Activated naive CD8-positive, alpha-beta T cell treated with anti-CD3 and anti-CD28 coated beads, Interleukin-2, amount 10 ng/mL, durations not matched to agents 7 days and 5 days (primary cell): Measurements from ENCODE around the gene CDC42EP5. TPM values are rescaled to one million over a fixed set of nuclear protein-coding genes. Genes with fewer than 3 reads are reported as not detected.
"Not testable (repeated sequence)": the region's sequence is repeated elsewhere in the genome, so short reads cannot be mapped to it uniquely, and the experiment has no call there.

Source experiments
- ATAC-seq: fragments of 150-1000 bp; cut with Tn5 transposase; one replicate; pipeline ENCODE4 v1.10.0; 2021; ENCODE audit warnings: low read depth, moderate library complexity
- POLR2A ChIA-PET: fragments of 350-600 bp; sonication (Branson Sonifier 250); formaldehyde crosslinking; loops from one replicate; lab custom pipeline; 2021; ENCODE audit warnings: antibody characterized with exemption; lab: Charles Lee
- DNase-seq: peaks from one replicate; pipeline ENCODE4 v3.0.0; 2021
- H3K27ac Mint-ChIP-seq: one replicate; pipeline ENCODE4 v1.8.0; 2022; ENCODE audit warnings: mild to moderate bottlenecking, mixed read lengths
- H3K27me3 Mint-ChIP-seq: one replicate; pipeline ENCODE4 v1.8.0; 2022; ENCODE audit warnings: mild to moderate bottlenecking, moderate library complexity, mixed read lengths
- H3K36me3 Mint-ChIP-seq: one replicate; pipeline ENCODE4 v1.8.0; 2021; ENCODE audit warnings: mild to moderate bottlenecking, mixed read lengths
- H3K4me1 Mint-ChIP-seq: one replicate; pipeline ENCODE4 v1.8.0; 2021; ENCODE audit warnings: mixed read lengths
- H3K4me3 Mint-ChIP-seq: one replicate; pipeline ENCODE4 v1.8.0; 2022; ENCODE audit warnings: mild to moderate bottlenecking, moderate library complexity, mixed read lengths
- H3K9me3 Mint-ChIP-seq: one replicate; pipeline ENCODE4 v1.8.0; 2021; ENCODE audit warnings: mixed read lengths
- total RNA-seq, 2 experiments: library from RNA; stranded (reverse); gene quantifications; one replicate each; pipeline ENCODE4 v1.2.3, GENCODE V29; 2021

Gene CDC42EP5
- total RNA-seq, 2 experiments from 2014 or later = not detected

DNA sequence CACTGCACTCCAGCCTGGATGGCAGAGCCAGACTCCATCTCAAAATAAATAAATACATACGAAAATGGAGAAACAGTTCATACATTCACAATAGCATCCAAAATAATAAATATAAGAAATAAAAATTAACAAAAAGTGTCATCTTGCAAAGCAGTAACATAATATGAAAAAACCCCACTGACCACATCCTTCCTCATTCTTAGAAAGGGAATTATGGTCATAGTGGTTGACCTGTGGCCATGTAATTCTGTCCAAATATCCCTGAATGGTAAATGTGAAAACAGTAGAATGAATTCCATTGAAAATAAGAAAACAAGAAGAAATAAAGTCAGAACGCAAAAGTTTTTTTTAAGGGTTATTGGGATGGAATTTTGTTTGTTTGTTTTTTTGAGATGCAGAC, 7.0 kb upstream of the CDC42EP5 start:
- H3K27me3 Mint-ChIP-seq = peaks cover 42% of the 10 kb centered on the region
- H3K27ac Mint-ChIP-seq = no peak overlapping the region
- no peak for ATAC-seq
- no peak for DNase-seq
- peaks cover 20% of the 10 kb centered on the region for H3K4me1 Mint-ChIP-seq
- no peak overlapping the region for H3K4me3 Mint-ChIP-seq
- no peaks in the 10 kb centered on the region for H3K9me3 Mint-ChIP-seq
- H3K36me3 Mint-ChIP-seq = no peaks in the 10 kb centered on the region
- POLR2A ChIA-PET = no interaction called here

DNA sequence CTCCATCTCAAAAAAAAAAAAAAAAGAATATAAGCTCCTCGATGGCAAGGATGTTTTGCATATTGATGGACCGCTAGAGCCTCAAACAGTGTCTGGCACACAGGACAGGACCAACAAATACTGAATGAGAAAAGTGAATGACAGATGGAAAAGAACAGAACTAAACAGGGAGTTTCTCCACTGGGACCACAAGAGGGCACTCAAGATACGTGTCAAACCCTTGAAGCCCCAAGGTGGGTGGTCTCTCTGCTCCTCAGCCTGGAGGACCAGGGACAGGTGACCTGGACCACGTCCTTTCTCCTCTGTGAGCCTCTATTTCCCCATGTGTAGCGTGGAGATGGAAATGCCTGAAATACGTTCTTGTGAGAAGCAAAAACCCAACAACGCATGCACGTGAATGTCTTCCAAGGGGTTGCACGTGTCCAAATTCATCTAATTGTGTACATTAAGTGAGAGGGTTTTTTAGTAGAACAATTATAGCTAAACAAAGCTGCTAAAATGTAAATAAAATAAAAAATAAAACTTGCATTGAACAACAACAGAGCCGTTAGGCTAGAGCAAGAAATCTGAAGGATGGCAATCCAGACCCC, 5.7 kb upstream of the CDC42EP5 start:
- POLR2A ChIA-PET = no interaction called here
- DNase-seq (no peak), ATAC-seq (peak; percentile 39)
- no peak overlapping the region for H3K4me3 Mint-ChIP-seq
- H3K27ac Mint-ChIP-seq = no peak overlapping the region
- no peaks in the 10 kb centered on the region for H3K9me3 Mint-ChIP-seq
- H3K4me1 Mint-ChIP-seq = peaks cover 20% of the 10 kb centered on the region
- H3K36me3 Mint-ChIP-seq = no peaks in the 10 kb centered on the region
- peaks cover 40% of the 10 kb centered on the region for H3K27me3 Mint-ChIP-seq

GRCh38 chr19:54477650-54478049, 4.6 kb upstream of the CDC42EP5 start:
- DNase-seq = no peak
- no peaks in the 10 kb centered on the region for H3K9me3 Mint-ChIP-seq
- no peak overlapping the region for H3K27ac Mint-ChIP-seq
- ATAC-seq = no peak
- POLR2A ChIA-PET = interaction anchor here (0.5 kb wide), 1 partner anchor 391 kb away, joined by 6 read pairs; no protein-coding TSS in a partner anchor
- peaks cover 20% of the 10 kb centered on the region for H3K4me1 Mint-ChIP-seq
- H3K36me3 Mint-ChIP-seq = no peaks in the 10 kb centered on the region
- H3K4me3 Mint-ChIP-seq = no peak overlapping the region
- H3K27me3 Mint-ChIP-seq = peaks cover 45% of the 10 kb centered on the region

DNA sequence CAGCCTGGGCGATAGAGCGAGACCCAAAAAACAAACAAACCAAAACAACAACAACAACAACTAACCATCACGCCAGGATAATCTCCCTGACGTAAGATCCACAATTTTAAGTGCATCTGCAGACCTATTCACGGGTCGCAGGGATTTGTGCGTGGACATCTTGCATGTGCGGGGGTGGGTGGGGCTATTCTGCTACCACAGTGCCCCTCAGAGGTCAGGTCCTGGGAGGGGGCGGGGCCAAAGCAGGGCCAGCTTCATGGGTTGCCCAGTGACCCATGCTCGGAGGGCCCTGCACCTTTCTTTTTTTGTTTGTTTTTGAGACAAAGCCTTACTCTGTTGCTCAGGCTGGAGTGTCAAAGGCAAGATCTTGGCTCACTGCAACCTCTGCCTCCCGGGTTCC, 2.6 kb upstream of the CDC42EP5 start:
- H3K27me3 Mint-ChIP-seq = peaks cover 48% of the 10 kb centered on the region
- H3K9me3 Mint-ChIP-seq = no peaks in the 10 kb centered on the region
- no peaks in the 10 kb centered on the region for H3K36me3 Mint-ChIP-seq
- ATAC-seq (no peak), DNase-seq (no peak)
- no peak overlapping the region for H3K4me3 Mint-ChIP-seq
- H3K4me1 Mint-ChIP-seq = peaks cover 11% of the 10 kb centered on the region
- POLR2A ChIA-PET = no interaction called here
- no peak overlapping the region for H3K27ac Mint-ChIP-seq

GRCh38 chr19:54473892-54474372, 836 bp upstream of the CDC42EP5 start:
- Mint-ChIP-seq H3K27ac (no peak overlapping the region), H3K4me1 (peaks cover 3% of the 10 kb centered on the region), H3K4me3 (no peak overlapping the region), H3K9me3 (no peaks in the 10 kb centered on the region), H3K36me3 (no peaks in the 10 kb centered on the region), H3K27me3 (peaks cover 57% of the 10 kb centered on the region)
- POLR2A ChIA-PET = interaction anchor here (1.3 kb wide), 1 partner anchor 25 kb away, joined by 4 read pairs; the partner anchor contains the start of gene LENG8
- DNase-seq = no peak
- ATAC-seq = peak; percentile 14

DNA sequence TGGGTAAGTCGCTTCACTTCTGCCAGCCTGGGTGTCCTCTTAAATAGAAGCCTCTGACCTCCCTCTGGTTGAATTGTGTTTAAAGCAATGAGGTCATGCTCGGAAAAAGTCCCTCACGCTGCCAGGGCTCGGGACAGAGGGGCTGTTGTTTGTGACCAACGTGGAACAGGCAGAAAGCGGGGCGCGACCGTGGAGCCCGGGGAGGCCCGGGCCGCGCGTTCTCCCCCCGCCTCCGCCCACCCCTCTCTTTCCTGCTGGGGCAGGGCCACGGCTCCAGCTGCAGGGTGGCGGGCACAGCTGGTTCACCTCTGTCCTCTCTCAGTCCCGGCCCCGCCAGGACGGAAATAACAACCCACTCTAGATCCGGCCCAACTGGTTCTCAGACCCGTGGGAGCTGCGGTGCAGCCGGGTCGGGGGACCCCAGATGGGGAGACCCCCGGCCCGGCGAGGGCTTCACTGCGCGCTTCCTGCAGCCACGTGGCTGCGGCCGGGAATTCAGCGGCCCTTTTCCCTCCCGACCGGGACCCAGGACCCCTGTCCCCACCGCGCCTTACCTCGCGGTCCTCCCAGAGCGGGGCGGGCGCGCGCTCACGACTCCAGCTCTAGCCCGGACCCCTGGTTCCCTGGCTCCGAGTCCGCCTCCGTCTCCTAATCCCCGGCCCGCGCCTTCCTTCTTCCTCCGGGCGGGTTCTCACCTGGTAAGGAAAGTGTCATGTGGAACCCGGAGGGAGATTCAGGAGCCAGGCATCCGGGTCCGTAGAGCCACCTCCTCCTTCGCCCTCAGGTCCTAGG, 1.9 kb downstream of the CDC42EP5 start:
- peaks cover 55% of the 10 kb centered on the region for H3K27me3 Mint-ChIP-seq
- H3K4me3 Mint-ChIP-seq = peak overlapping the region; percentile 22

GRCh38 chr19:54470276-54470887, 2.7 kb downstream of the CDC42EP5 start:
- Mint-ChIP-seq H3K27ac (no peak overlapping the region), H3K27me3 (peaks cover 60% of the 10 kb centered on the region), H3K9me3 (no peaks in the 10 kb centered on the region), H3K36me3 (no peaks in the 10 kb centered on the region), H3K4me1 (peaks cover 3% of the 10 kb centered on the region), H3K4me3 (no peak overlapping the region)
- POLR2A ChIA-PET = no interaction called here
- DNase-seq = no peak
- no peak for ATAC-seq

More for the DNA sequence above, 1.9 kb downstream of the CDC42EP5 start:
- POLR2A ChIA-PET = interaction anchor here (0.6 kb wide), 1 partner anchor 242 kb away, joined by 4 read pairs; no protein-coding TSS in a partner anchor
- DNase-seq (peak; percentile 31), ATAC-seq (no peak)
- Mint-ChIP-seq H3K27ac (no peak overlapping the region), H3K36me3 (no peaks in the 10 kb centered on the region), H3K4me1 (peaks cover 3% of the 10 kb centered on the region), H3K9me3 (no peaks in the 10 kb centered on the region)

DNA sequence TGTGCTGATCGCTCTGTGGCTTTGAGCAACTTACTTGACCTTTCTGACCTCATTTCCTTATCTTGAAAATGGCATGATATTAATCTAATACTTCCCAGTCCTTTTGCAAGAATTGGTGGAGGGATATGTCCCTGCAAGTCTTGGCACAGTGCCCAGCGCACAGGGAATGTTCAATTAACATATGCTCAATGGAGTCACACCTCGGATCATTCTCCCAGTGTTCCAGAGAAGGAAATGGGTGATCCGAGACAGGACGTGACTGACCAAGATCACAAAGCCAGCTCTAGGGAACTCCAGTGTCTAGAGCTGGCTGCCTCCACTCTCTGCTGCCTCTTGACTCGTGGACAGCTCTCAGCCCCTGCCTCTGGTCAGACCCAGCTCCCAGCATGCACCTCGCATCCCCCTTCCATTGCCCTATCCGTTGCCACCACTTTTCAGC, 3.6 kb downstream of the CDC42EP5 start:
- no peak for ATAC-seq
- Mint-ChIP-seq H3K27me3 (peaks cover 55% of the 10 kb centered on the region), H3K9me3 (no peaks in the 10 kb centered on the region), H3K4me1 (peaks cover 6% of the 10 kb centered on the region), H3K27ac (no peak overlapping the region), H3K4me3 (no peak overlapping the region), H3K36me3 (no peaks in the 10 kb centered on the region)
- no peak for DNase-seq
- POLR2A ChIA-PET = no interaction called here

DNA sequence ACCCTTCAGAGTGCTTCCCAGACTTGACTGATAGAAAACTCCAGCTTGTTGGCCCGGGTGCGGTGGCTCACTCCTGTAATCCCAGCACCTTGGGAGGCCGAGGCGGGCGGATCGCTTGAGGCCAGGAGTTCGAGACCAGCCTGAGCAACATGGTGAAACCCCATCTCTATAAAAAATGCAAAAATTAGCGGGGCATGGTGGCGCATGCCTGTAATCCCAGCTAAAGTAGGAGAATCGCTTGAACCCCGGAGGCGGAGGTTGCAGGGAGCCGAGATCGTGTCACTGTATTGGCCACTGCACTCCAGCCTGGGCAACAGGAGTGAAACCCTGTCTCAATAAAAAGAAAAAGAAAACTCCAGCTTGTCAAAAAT, 7.0 kb downstream of the CDC42EP5 start:
- ATAC-seq, H3K36me3 Mint-ChIP-seq, POLR2A ChIA-PET, H3K9me3 Mint-ChIP-seq, H3K27ac Mint-ChIP-seq, DNase-seq: not testable (repeated sequence)
- Mint-ChIP-seq H3K4me1 (peaks cover 11% of the 10 kb centered on the region), H3K27me3 (peaks cover 40% of the 10 kb centered on the region), H3K4me3 (peak overlapping the region; percentile 52)

- no peak for ATAC-seq
- Mint-ChIP-seq H3K36me3 (peaks cover 6% of the 10 kb centered on the region), H3K4me3 (peak overlapping the region; percentile 52), H3K27me3 (peaks cover 36% of the 10 kb centered on the region), H3K9me3 (no peaks in the 10 kb centered on the region), H3K27ac (peak overlapping the region; percentile 12), H3K4me1 (peaks cover 11% of the 10 kb centered on the region)
- POLR2A ChIA-PET = interaction anchor here (0.6 kb wide), 1 partner anchor 17 kb away, joined by 4 read pairs; the partner anchor contains the start of gene LENG8
- no peak for DNase-seq
These were observed 7.5 kb downstream of the CDC42EP5 start for GRCh38 chr19:54465426-54466109.

DNA sequence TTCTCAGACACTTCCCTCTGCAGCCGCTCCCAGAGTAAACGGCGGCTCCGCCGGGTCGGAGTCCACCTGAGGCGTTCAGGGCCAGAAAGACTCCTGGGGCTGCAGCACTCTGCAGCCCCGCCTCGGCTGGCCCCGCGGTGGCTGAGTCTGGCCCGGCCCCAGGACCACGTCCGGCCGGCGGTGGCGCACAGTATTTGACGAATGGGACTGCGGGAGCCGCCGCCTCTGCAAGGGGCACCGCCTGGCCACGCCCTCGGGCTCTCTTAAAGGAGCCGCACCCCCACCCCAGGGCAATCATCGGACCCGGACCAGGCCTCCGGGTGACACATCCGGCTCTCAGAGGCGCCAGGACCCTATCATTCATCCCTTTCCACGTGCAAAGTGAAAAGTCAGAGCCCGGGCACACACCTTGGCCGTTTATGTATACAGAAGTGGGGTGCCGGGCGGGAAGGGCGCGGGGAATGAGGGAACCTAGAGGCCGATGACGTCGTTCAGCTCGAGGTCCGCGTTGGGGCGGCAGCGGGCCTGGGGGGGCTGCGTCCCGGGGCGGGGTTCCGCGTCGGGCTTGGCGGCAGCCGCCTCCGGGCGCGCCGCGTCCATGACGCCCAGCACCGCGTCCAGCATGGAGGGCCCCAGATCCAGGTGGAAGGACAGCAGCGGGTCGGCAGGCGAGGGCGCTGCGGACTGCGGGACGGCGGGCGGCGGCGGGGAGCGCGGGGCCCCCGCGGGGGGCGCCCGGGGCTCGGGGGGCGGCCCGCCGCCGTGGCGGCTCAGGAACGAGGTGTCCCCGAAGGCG, 8.3 kb downstream of the CDC42EP5 start:
- Mint-ChIP-seq H3K9me3 (no peaks in the 10 kb centered on the region), H3K27ac (peak overlapping the region; percentile 89), H3K36me3 (peaks cover 6% of the 10 kb centered on the region), H3K27me3 (peaks cover 29% of the 10 kb centered on the region), H3K4me1 (peaks cover 11% of the 10 kb centered on the region), H3K4me3 (peak overlapping the region; percentile 93)
- DNase-seq = peak; percentile 89
- POLR2A ChIA-PET = interaction anchor here (0.6 kb wide), 1 partner anchor 16 kb away, joined by 4 read pairs; the partner anchor contains the start of gene LENG8
- peak; percentile 47 for ATAC-seq

GRCh38 chr19:54464044-54464629, 9.0 kb downstream of the CDC42EP5 start:
- POLR2A ChIA-PET = interaction anchor here (0.6 to 2.0 kb wide), 4 partner anchors 11 to 472 kb away, joined by 4 to 16 read pairs (median 7); partner anchors contain the start of gene LENG8
- H3K9me3 Mint-ChIP-seq = no peaks in the 10 kb centered on the region
- H3K36me3 Mint-ChIP-seq = peaks cover 10% of the 10 kb centered on the region
- peak overlapping the region; percentile 89 for H3K27ac Mint-ChIP-seq
- DNase-seq (peak; percentile 88), ATAC-seq (peak; percentile 67)
- H3K4me1 Mint-ChIP-seq = peaks cover 14% of the 10 kb centered on the region
- H3K27me3 Mint-ChIP-seq = peaks cover 22% of the 10 kb centered on the region
- H3K4me3 Mint-ChIP-seq = peak overlapping the region; percentile 93
